ENCODE results near the gene GHRHR. TPM values are rescaled to one million over a fixed set of nuclear protein-coding genes. Genes with fewer than 3 reads are reported as not detected.

Gene GHRHR
- total and polyA plus RNA-seq, 2 experiments from 2014 or later: 12.2 TPM; not detected in 1

- no peak overlapping the region for H3K27ac ChIP-seq
- 78% methylated on average over 7 of the region's 9 CpGs for WGBS (ENCODE audit: low lambda C conversion rate, missing lambda C conversion rate)
- TF ChIP-seq EZH2 (IDR thresholded peaks at IDR 0.05; ENCODE audit: borderline replicate concordance): no peak
- no peak for TF ChIP-seq CTCF (IDR thresholded peaks at IDR 0.05; ENCODE audit: poor library complexity)
- TF ChIP-seq EZH2phosphoT487 (IDR thresholded peaks at IDR 0.05; ENCODE audit: low read depth, severe bottlenecking, unreplicated experiment): no peak
- no peaks in the 10 kb centered on the region for H3K9me2 ChIP-seq (replicated peaks; ENCODE audit: insufficient read depth)
- no peak overlapping the region for H3K4me3 ChIP-seq
- no peak overlapping the region for H3K4me2 ChIP-seq
- H3K4me1 ChIP-seq (ENCODE audit: insufficient read depth): peaks cover 3% of the 10 kb centered on the region
- DNase-seq (ENCODE audit: low spot score): peak; percentile 44
- no peaks in the 10 kb centered on the region for H3K9me3 ChIP-seq (ENCODE audit: low read depth)
- H3K27me3 ChIP-seq: no peaks in the 10 kb centered on the region
- no peak overlapping the region for H2AFZ ChIP-seq
- no peaks in the 10 kb centered on the region for H3K79me2 ChIP-seq
- no peaks in the 10 kb centered on the region for H3K36me3 ChIP-seq (replicated peaks; ENCODE audit: insufficient read depth, low read depth)
- no peaks in the 10 kb centered on the region for H4K20me1 ChIP-seq (ENCODE audit: insufficient read depth, poor library complexity, severe bottlenecking)
Measured at GRCh38 chr7:30920584-30921539, 42.9 kb upstream of the GHRHR start.

GRCh38 chr7:30921540-30922401, 42.0 kb upstream of the GHRHR start:
- DNase-seq (ENCODE audit: low spot score): no peak
- WGBS (ENCODE audit: low lambda C conversion rate, missing lambda C conversion rate): 94% methylated on average over 16 of the region's 19 CpGs
- no peak overlapping the region for H3K4me2 ChIP-seq

GRCh38 chr7:30922596-30922995, 41.2 kb upstream of the GHRHR start:
- no peaks in the 10 kb centered on the region for H3K27me3 ChIP-seq
- H3K36me3 ChIP-seq (replicated peaks; ENCODE audit: insufficient read depth, low read depth): no peaks in the 10 kb centered on the region
- WGBS (ENCODE audit: low lambda C conversion rate, missing lambda C conversion rate): 89% methylated on average over 9 of the region's 9 CpGs
- no peaks in the 10 kb centered on the region for H3K9me3 ChIP-seq (ENCODE audit: low read depth)
- no peak for DNase-seq (ENCODE audit: low spot score)
- no peak for TF ChIP-seq EZH2phosphoT487 (IDR thresholded peaks at IDR 0.05; ENCODE audit: low read depth, severe bottlenecking, unreplicated experiment)
- no peak for TF ChIP-seq EZH2 (IDR thresholded peaks at IDR 0.05; ENCODE audit: borderline replicate concordance)
- no peak for TF ChIP-seq CTCF (IDR thresholded peaks at IDR 0.05; ENCODE audit: poor library complexity)
- no peak overlapping the region for H3K4me3 ChIP-seq
- H2AFZ ChIP-seq: no peak overlapping the region
- H3K27ac ChIP-seq: no peak overlapping the region
- no peaks in the 10 kb centered on the region for H3K79me2 ChIP-seq
- no peaks in the 10 kb centered on the region for H4K20me1 ChIP-seq (ENCODE audit: insufficient read depth, poor library complexity, severe bottlenecking)
- H3K4me1 ChIP-seq (ENCODE audit: insufficient read depth): peaks cover 3% of the 10 kb centered on the region
- no peak overlapping the region for H3K4me2 ChIP-seq
- H3K9me2 ChIP-seq (replicated peaks; ENCODE audit: insufficient read depth): no peaks in the 10 kb centered on the region

More at GRCh38 chr7:30921540-30922401, 42.0 kb upstream of the GHRHR start:
- Histone ChIP-seq H3K4me1 (ENCODE audit: insufficient read depth) (peaks cover 3% of the 10 kb centered on the region), H4K20me1 (ENCODE audit: insufficient read depth, poor library complexity, severe bottlenecking) (no peaks in the 10 kb centered on the region), H3K27ac (no peak overlapping the region), H3K9me3 (ENCODE audit: low read depth) (no peaks in the 10 kb centered on the region), H2AFZ (no peak overlapping the region), H3K4me3 (no peak overlapping the region), H3K9me2 (replicated peaks; ENCODE audit: insufficient read depth) (no peaks in the 10 kb centered on the region), H3K79me2 (no peaks in the 10 kb centered on the region), H3K27me3 (no peaks in the 10 kb centered on the region), H3K36me3 (replicated peaks; ENCODE audit: insufficient read depth, low read depth) (no peaks in the 10 kb centered on the region)
- TF ChIP-seq CTCF (IDR thresholded peaks at IDR 0.05; ENCODE audit: poor library complexity) (no peak), EZH2 (IDR thresholded peaks at IDR 0.05; ENCODE audit: borderline replicate concordance) (no peak), EZH2phosphoT487 (IDR thresholded peaks at IDR 0.05; ENCODE audit: low read depth, severe bottlenecking, unreplicated experiment) (no peak)

Data from hepatocyte (in vitro differentiated cells).